NCI-H2171 treated with DMSO at 0.1 percent for 48 hours (cell line): ENCODE data around the gene NFIX.

Source experiments
- DNase-seq: peaks from one replicate; lab custom pipeline; 2025; lab: John Stamatoyannopoulos, UW

The NFIX gene

GRCh38 chr19:13128583-13128982 lies 133.3 kb downstream of the NFIX start:
- DNase-seq = no peak

- no peak for DNase-seq
Measured at GRCh38 chr19:13129384-13129783, 134.1 kb downstream of the NFIX start.

- no peak for DNase-seq
Measured at GRCh38 chr19:13130886-13131490, 135.7 kb downstream of the NFIX start.

DNA sequence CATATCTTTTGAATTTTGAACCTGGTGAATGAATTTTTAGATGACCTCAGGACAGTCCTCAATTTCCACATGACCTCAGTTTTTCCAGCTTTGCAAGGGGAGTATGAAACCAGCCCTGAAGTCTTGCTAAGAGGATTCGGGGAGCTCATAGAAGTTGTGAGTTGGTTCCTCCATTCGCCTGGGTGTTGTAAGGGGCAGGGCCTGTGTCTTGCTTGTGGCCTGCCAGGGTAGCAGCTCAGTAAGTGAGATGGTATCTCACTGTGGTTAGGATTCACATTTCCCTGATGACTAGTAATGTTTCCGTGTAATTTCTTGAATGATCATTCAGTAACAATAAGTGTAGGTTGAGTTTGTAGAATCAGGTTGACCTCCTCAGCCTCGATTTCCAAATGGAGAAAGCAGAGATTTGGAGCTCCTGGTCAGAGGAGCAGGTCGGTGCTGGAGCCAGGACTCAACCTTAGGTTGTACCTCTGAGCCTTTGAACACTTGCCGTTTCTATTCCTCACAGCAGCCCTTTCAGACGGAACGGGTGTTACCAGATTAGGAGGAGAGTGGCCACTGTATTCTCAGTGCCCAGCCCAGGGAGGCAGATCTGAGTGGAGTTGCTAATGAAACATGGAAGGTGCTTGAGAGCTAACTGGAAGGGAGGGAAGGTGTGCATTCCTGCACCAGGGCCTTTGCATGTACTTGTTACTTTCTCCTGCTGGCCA lies 137.4 kb downstream of the NFIX start:
- no peak for DNase-seq

- no peak for DNase-seq
Measured at GRCh38 chr19:13133241-13133870, 138.1 kb downstream of the NFIX start.

GRCh38 chr19:13134626-13135025 lies 139.4 kb downstream of the NFIX start:
- no peak for DNase-seq

DNA sequence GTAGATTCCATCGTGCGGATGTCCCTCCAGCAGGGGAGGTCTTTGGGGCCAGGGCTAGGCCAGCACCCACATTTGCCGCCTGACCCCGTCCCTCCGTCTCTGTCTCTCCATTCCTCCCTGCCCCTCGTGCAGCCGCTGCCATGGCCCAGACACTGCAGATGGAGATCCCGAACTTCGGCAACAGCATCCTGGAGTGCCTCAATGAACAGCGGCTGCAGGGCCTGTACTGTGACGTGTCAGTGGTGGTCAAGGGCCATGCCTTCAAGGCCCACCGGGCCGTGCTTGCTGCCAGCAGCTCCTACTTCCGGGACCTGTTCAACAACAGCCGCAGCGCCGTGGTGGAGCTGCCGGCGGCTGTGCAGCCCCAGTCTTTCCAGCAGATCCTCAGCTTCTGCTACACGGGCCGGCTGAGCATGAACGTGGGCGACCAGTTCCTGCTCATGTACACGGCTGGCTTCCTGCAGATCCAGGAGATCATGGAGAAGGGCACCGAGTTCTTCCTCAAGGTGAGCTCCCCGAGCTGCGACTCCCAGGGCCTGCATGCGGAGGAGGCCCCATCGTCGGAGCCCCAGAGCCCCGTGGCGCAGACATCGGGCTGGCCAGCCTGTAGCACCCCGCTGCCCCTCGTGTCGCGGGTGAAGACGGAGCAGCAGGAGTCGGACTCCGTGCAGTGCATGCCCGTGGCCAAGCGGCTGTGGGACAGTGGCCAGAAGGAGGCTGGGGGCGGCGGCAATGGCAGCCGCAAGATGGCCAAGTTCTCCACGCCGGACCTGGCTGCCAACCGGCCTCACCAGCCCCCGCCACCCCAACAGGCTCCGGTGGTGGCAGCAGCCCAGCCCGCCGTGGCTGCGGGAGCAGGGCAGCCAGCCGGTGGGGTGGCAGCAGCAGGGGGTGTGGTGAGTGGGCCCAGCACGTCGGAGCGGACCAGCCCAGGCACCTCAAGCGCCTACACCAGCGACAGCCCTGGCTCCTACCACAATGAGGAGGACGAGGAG lies 140.1 kb downstream of the NFIX start:
- DNase-seq = no peak

- DNase-seq = no peak
Measured at GRCh38 chr19:13137290-13137794, 142.1 kb downstream of the NFIX start.

- no peak for DNase-seq
Measured at GRCh38 chr19:13138171-13138915, 143.1 kb downstream of the NFIX start.

DNA sequence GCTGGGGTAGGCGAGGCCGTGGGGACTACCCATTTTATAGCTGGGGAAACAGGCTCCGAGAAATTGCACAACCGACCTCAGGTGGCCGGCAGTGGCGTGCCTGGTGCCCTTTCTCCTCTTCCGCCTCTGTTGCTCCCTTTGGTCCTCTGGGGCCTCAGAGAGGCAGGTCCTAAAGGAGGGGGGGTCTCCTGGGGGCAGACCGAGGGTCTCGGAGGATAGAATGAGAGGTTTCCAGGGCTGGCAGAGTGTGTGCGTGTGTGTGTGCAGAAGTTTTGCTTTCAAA lies 143.6 kb downstream of the NFIX start:
- DNase-seq = no peak

DNA sequence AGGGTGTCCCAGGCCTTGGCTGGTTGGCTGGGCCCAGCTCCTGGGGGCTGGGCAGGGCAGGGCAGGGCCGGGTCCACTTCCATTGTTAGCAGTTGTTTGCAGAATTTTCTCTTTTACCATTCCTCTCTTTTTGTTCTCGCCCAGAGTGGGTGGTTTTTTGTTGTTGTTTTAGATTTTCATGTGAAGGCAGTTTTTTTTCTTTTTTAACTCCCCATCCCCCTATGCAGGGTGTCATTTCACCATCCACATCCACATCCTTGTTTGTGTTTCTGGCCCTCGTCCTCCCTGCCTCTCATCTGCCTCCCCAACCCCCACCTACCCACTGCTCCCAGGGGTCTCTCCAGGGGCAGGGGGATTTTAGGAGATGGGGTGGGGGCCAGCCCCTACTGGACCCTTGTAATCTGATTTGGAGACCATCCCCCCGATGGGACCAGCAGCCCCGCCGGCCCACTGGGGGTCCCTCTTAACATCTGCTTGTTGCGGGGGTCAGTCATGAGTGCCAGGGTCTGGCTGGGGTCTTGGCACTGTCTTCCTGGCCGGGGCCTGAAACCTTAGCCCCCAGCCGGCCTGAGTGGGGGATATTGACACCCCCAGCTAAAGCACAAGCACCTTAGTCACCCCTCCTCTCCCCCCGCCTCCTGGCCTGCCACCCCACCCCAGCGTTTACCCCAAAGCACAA lies 144.5 kb downstream of the NFIX start:
- no peak for DNase-seq

DNA sequence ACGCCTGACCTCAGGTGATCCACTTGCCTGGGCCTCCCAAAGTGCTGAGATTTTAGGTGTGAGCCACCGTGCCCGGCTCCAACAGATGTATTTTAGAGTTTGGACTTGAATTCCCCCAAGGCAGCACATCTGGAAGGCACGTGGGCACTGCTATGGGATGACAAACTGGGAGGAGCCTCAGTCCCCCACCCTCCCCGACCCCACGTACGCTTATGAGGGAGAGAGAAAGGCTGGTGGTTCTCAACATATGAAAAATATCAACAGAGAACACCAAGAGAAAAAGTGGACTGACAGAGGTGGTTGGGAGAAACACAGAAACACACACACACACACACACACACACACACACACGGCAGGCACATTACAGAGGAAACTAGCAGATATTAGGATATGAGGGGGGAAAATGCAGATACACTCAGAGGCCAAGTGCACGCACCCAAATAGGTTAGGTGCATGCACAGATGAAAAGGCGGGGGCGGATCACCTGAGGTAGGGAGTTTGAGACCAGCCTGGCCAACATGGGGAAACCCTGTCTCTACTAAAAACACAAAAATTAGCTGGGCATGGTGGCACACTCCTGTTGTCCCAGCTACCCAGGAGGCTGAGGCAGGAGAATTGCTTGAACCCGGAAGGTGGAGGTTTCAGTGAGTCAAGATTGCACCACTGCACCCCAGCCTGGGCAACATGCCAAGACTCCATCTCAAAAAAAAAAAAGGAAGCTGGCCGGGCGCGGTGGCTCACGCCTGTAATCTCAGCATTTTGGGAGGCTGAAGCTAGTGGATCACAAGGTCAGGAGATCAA lies 151.7 kb downstream of the NFIX start:
- DNase-seq = no peak
